ENCODE measurements around the gene RAD51B. TPM values are rescaled to one million over a fixed set of nuclear protein-coding genes. Genes with fewer than 3 reads are reported as not detected.

The RAD51B gene
- total RNA-seq, 1 experiment from 2014 or later: 20.0 TPM

- no peak overlapping the region for H3K9ac ChIP-seq (ENCODE audit: low read length)
- CTCF ChIA-PET: no interaction called here
- no peak for ATAC-seq
Measured at GRCh38 chr14:68174446-68174845, 354.9 kb downstream of the RAD51B start.

GRCh38 chr14:68176687-68177086 is 357.1 kb downstream of the RAD51B start:
- Histone ChIP-seq H2AFZ (ENCODE audit: low read depth, low read length, poor library complexity, severe bottlenecking) (no peak overlapping the region), H3K4me2 (ENCODE audit: low read length) (no peak overlapping the region), H3K9ac (ENCODE audit: low read length) (no peak overlapping the region), H3K27ac (ENCODE audit: low read depth, low read length) (peak overlapping the region; percentile 95), H3K9me2 (ENCODE audit: insufficient read depth) (no peaks in the 10 kb centered on the region), H3K79me2 (ENCODE audit: insufficient read depth, low read length) (no peaks in the 10 kb centered on the region), H3K4me3 (replicated peaks in 1 of 2; ENCODE audit: low read depth in 1 of 2, low read length in 2 of 2) (no peak overlapping the region), H3K27me3 (ENCODE audit: insufficient read depth, low read length) (no peaks in the 10 kb centered on the region), H4K20me1 (ENCODE audit: insufficient read depth) (no peaks in the 10 kb centered on the region), H3K9me3 (ENCODE audit: control insufficient read depth in 1 of 2, insufficient read depth in 1 of 2, low read depth in 1 of 2, low read length in 2 of 2) (no peaks in the 10 kb centered on the region), H3K36me3 (ENCODE audit: control insufficient read depth in 1 of 2, insufficient read depth in 2 of 2, low read length in 2 of 2) (no peaks in the 10 kb centered on the region), H3K4me1 (ENCODE audit: control insufficient read depth in 1 of 2, insufficient read depth in 2 of 2, low read length in 2 of 2) (peaks cover 50 to 75% of the 10 kb centered on the region in 2 experiments)
- DNase-seq (ENCODE audit: low read depth, low spot score): no peak
- no TSS peak for BruUV-seq (replicated peaks)
- ChIA-PET POLR2A (no interaction called here), RAD21 (ENCODE audit: low non-redundant PET in 1 of 2, low total read pairs in 2 of 2, uncharacterized antibody in 2 of 2, unreplicated experiment in 2 of 2) (no interaction called here), CTCF (no interaction called here)
- TF ChIP-seq EZH2 (IDR thresholded peaks at IDR 0.05) (no peak), POLR2A (IDR thresholded peaks at IDR 0.05; ENCODE audit: borderline replicate concordance, extremely low read depth, insufficient read depth, insufficient read length) (no peak)
- no peak for ATAC-seq
- intact Hi-C loops (cut with micrococcal nuclease): no loop called here

More at GRCh38 chr14:68174446-68174845, 354.9 kb downstream of the RAD51B start:
- H3K4me2 ChIP-seq (ENCODE audit: low read length): no peak overlapping the region
- ChIA-PET POLR2A (no interaction called here), RAD21 (ENCODE audit: low non-redundant PET in 1 of 2, low total read pairs in 2 of 2, uncharacterized antibody in 2 of 2, unreplicated experiment in 2 of 2) (no interaction called here)
- H2AFZ ChIP-seq (ENCODE audit: low read depth, low read length, poor library complexity, severe bottlenecking): no peak overlapping the region
- H3K9me2 ChIP-seq (ENCODE audit: insufficient read depth): no peaks in the 10 kb centered on the region
- BruUV-seq (replicated peaks): no TSS peak
- H4K20me1 ChIP-seq (ENCODE audit: insufficient read depth): no peaks in the 10 kb centered on the region
- H3K4me3 ChIP-seq (replicated peaks in 1 of 2; ENCODE audit: low read depth in 1 of 2, low read length in 2 of 2): no peak overlapping the region
- no peaks in the 10 kb centered on the region for H3K27me3 ChIP-seq (ENCODE audit: insufficient read depth, low read length)
- H3K4me1 ChIP-seq (ENCODE audit: control insufficient read depth in 1 of 2, insufficient read depth in 2 of 2, low read length in 2 of 2): peaks cover 37 to 70% of the 10 kb centered on the region in 2 experiments
- intact Hi-C loops (cut with micrococcal nuclease): no loop called here
- peak overlapping the region; percentile 72 for H3K27ac ChIP-seq (ENCODE audit: low read depth, low read length)
- no peaks in the 10 kb centered on the region for H3K36me3 ChIP-seq (ENCODE audit: control insufficient read depth in 1 of 2, insufficient read depth in 2 of 2, low read length in 2 of 2)
- TF ChIP-seq CEBPB (IDR thresholded peaks at IDR 0.05; ENCODE audit: low read depth) (no peak), ZFX (IDR thresholded peaks at IDR 0.05) (no peak), RAD21 (IDR thresholded peaks at IDR 0.05; ENCODE audit: low read depth) (no peak), ZBTB33 (IDR thresholded peaks at IDR 0.05; ENCODE audit: extremely low read depth, insufficient replicate concordance, low read length) (no peak), SP1 (IDR thresholded peaks at IDR 0.05; ENCODE audit: low read depth) (no peak), YY1 (IDR thresholded peaks at IDR 0.05; ENCODE audit: extremely low read depth, insufficient replicate concordance, low read depth, low read length) (no peak)
- H3K79me2 ChIP-seq (ENCODE audit: insufficient read depth, low read length): no peaks in the 10 kb centered on the region
- no peak for DNase-seq (ENCODE audit: low read depth, low spot score)
- H3K9me3 ChIP-seq (ENCODE audit: control insufficient read depth in 1 of 2, insufficient read depth in 1 of 2, low read depth in 1 of 2, low read length in 2 of 2): no peaks in the 10 kb centered on the region

All from HCT116 (cell line).